IMR-90 (cell line): Measurements from ENCODE around the gene ST6GALNAC3. TPM values are rescaled to one million over a fixed set of nuclear protein-coding genes. Genes with fewer than 3 reads are reported as not detected.

Source experiments
- ATAC-seq: fragments of 200-7000 bp; cut with Tn5 transposase; 2 replicates; pipeline ENCODE4 v1.9.1; 2020; ENCODE audit warnings: low read depth, mild to moderate bottlenecking, moderate library complexity
- BruUV-seq: library from RNA; stranded (reverse); fragments of 400-500 nt; replicated peaks from 2 replicates; lab custom pipeline; 2021; lab: Mats Ljungman, UMichigan
- CTCF ChIA-PET: fragments of 300-600 bp; formaldehyde crosslinking; extraction: SDS; loops from one replicate; lab custom pipeline; 2021; ENCODE audit warnings: antibody characterized with exemption; lab: Yijun Ruan, JAX
- POLR2A ChIA-PET: fragments of 300-600 bp; sonication (Branson Sonifier 250); formaldehyde crosslinking; loops from one replicate; lab custom pipeline; 2022; ENCODE audit warnings: antibody characterized with exemption; ENCODE audit not compliant: unreplicated experiment; lab: Charles Lee
- DNase-seq: peaks from one replicate; pipeline ENCODE4 v3.0.0; 2013
- H2AFZ ChIP-seq: replicated peaks from 2 replicates; pipeline ENCODE3; 2013; ENCODE audit warnings: low read length, mild to moderate bottlenecking; ENCODE audit not compliant: poor library complexity
- H2AK5ac ChIP-seq: 2 replicates; pipeline ENCODE4 v1.6.1; 2013; ENCODE audit warnings: low read depth, low read length, inconsistent platforms
- H2AK9ac ChIP-seq: replicated peaks from 2 replicates; pipeline ENCODE3; 2013; ENCODE audit warnings: mild to moderate bottlenecking, low read depth, low read length, moderate library complexity; ENCODE audit not compliant: poor library complexity
- H2BK120ac ChIP-seq: 2 replicates; pipeline ENCODE4 v1.6.1; 2013; ENCODE audit warnings: low read depth, low read length, inconsistent platforms
- H2BK15ac ChIP-seq: 3 replicates; pipeline ENCODE4 v1.6.1; 2013; ENCODE audit warnings: low read depth, low read length, inconsistent platforms
- H2BK20ac ChIP-seq: 2 replicates; pipeline ENCODE4 v1.6.1; 2013; ENCODE audit warnings: low read depth, mild to moderate bottlenecking, inconsistent platforms, low read length, moderate library complexity
- H2BK5ac ChIP-seq: 2 replicates; pipeline ENCODE4 v1.6.1; 2013; ENCODE audit warnings: mild to moderate bottlenecking, low read depth, low read length, inconsistent platforms; ENCODE audit not compliant: poor library complexity, severe bottlenecking
- H3K14ac ChIP-seq: replicated peaks from 2 replicates; pipeline ENCODE4 v1.6.1; 2013; ENCODE audit warnings: low read depth, low read length, inconsistent platforms
- H3K18ac ChIP-seq: 2 replicates; pipeline ENCODE4 v1.6.1; 2013; ENCODE audit warnings: low read depth, low read length, control low read depth
- H3K23ac ChIP-seq: 2 replicates; pipeline ENCODE4 v1.6.1; 2013; ENCODE audit warnings: low read depth, low read length, inconsistent platforms
- H3K27ac ChIP-seq: 2 replicates; pipeline ENCODE4 v1.5.1; 2013; ENCODE audit warnings: mild to moderate bottlenecking, control low read depth, low read length; ENCODE audit not compliant: insufficient read depth
- H3K27me3 ChIP-seq: 2 replicates; pipeline ENCODE4 v1.6.1; 2013; ENCODE audit warnings: low read length; ENCODE audit not compliant: control insufficient read depth, insufficient read depth
- H3K36me3 ChIP-seq: 2 replicates; pipeline ENCODE4 v1.6.1; 2013; ENCODE audit warnings: low read length, mixed read lengths; ENCODE audit not compliant: control insufficient read depth, insufficient read depth
- H3K4ac ChIP-seq: 2 replicates; pipeline ENCODE4 v1.6.1; 2013; ENCODE audit warnings: low read depth, low read length, inconsistent platforms
- H3K4me1 ChIP-seq: 2 replicates; pipeline ENCODE4 v1.6.1; 2013; ENCODE audit warnings: low read length, mixed read lengths; ENCODE audit not compliant: control insufficient read depth, insufficient read depth
- H3K4me2 ChIP-seq: 2 replicates; pipeline ENCODE4 v1.6.1; 2013; ENCODE audit warnings: low read depth, mild to moderate bottlenecking, control low read depth, low read length, moderate library complexity
- H3K4me3 ChIP-seq: 2 replicates; pipeline ENCODE4 v1.5.1; 2013; ENCODE audit warnings: low read depth, mild to moderate bottlenecking, control low read depth, low read length, moderate library complexity; ENCODE audit not compliant: insufficient read depth
- H3K56ac ChIP-seq: 2 replicates; pipeline ENCODE4 v1.6.1; 2013; ENCODE audit warnings: low read length, inconsistent platforms; ENCODE audit not compliant: insufficient read depth; ENCODE audit errors: extremely low read depth
- H3K79me1 ChIP-seq, 2 experiments: 2 replicates each; pipeline ENCODE4 v1.6.1; 2013; ENCODE audit warnings: low read length in 2 of 2, inconsistent platforms in 1 of 2, low read depth in 1 of 2
- H3K9ac ChIP-seq: 2 replicates; pipeline ENCODE4 v1.6.1; 2013; ENCODE audit warnings: low read depth, low read length, control low read depth
- H3K9me1 ChIP-seq: 2 replicates; pipeline ENCODE4 v1.6.1; 2013; ENCODE audit warnings: low read length, inconsistent platforms; ENCODE audit not compliant: insufficient read depth
- H3K9me3 ChIP-seq: 2 replicates; pipeline ENCODE4 v1.6.1; 2013; ENCODE audit warnings: low read length; ENCODE audit not compliant: control insufficient read depth, insufficient read depth
- H4K20me1 ChIP-seq: 2 replicates; pipeline ENCODE4 v1.6.1; 2013; ENCODE audit warnings: low read length, inconsistent platforms; ENCODE audit not compliant: insufficient read depth
- H4K5ac ChIP-seq: 2 replicates; pipeline ENCODE4 v1.6.1; 2013; ENCODE audit warnings: mild to moderate bottlenecking, low read depth, low read length, control low read depth
- H4K8ac ChIP-seq, 2 experiments: 2 replicates each; pipeline ENCODE4 v1.6.1; 2013; ENCODE audit warnings: low read depth in 2 of 2, low read length in 2 of 2, control low read depth in 1 of 2, inconsistent platforms in 1 of 2
- H4K91ac ChIP-seq: 2 replicates; pipeline ENCODE4 v1.6.1; 2013; ENCODE audit warnings: low read depth, low read length, inconsistent platforms; ENCODE audit not compliant: insufficient read depth
- CEBPB ChIP-seq: IDR thresholded peaks from 2 replicates; pipeline ENCODE4 v1.6.1; 2012; ENCODE audit warnings: low read depth, low read length, improper control_type of control experiment
- CHD1 ChIP-seq: IDR thresholded peaks from 2 replicates; pipeline ENCODE4 v1.6.1; 2012; ENCODE audit warnings: low read depth, low read length, improper control_type of control experiment
- CTCF ChIP-seq: conservative IDR thresholded peaks from 2 replicates; pipeline ENCODE4 v1.5.1; 2012; ENCODE audit warnings: mild to moderate bottlenecking, low read depth, low read length, improper control_type of control experiment
- ELK1 ChIP-seq: fragments of 150-350 bp; IDR thresholded peaks from 2 replicates; pipeline ENCODE4 v1.6.1; 2016; ENCODE audit warnings: low read depth, mild to moderate bottlenecking, low read length, moderate library complexity, borderline replicate concordance
- FOS ChIP-seq: fragments of 150-350 bp; IDR thresholded peaks from 2 replicates; pipeline ENCODE4 v1.6.1; 2016; ENCODE audit warnings: low read depth, low read length
- MAFK ChIP-seq: IDR thresholded peaks from 2 replicates; pipeline ENCODE4 v1.6.1; 2012; ENCODE audit warnings: low read depth, low read length, improper control_type of control experiment
- MAZ ChIP-seq: IDR thresholded peaks from 2 replicates; pipeline ENCODE4 v1.6.1; 2012; ENCODE audit warnings: low read depth, mild to moderate bottlenecking, low read length, improper control_type of control experiment, moderate library complexity, borderline replicate concordance
- NFE2L2 ChIP-seq: fragments of 150-350 bp; IDR thresholded peaks from 2 replicates; pipeline ENCODE4 v1.6.1; 2016; ENCODE audit warnings: low read depth, mild to moderate bottlenecking, low read length
- POLR2A ChIP-seq: IDR thresholded peaks from 2 replicates; pipeline ENCODE4 v1.6.1; 2012; ENCODE audit warnings: mild to moderate bottlenecking, low read depth, low read length
- RFX5 ChIP-seq: IDR thresholded peaks from 2 replicates; pipeline ENCODE4 v1.8.0; 2012; ENCODE audit warnings: low read depth, mild to moderate bottlenecking, low read length, moderate library complexity
- SMC3 ChIP-seq: fragments of 150-350 bp; IDR thresholded peaks from 2 replicates; pipeline ENCODE4 v1.6.1; 2016; ENCODE audit warnings: low read depth, mild to moderate bottlenecking, antibody characterized with exemption, low read length, moderate library complexity
- USF2 ChIP-seq: fragments of 150-350 bp; IDR thresholded peaks from 2 replicates; pipeline ENCODE4 v1.6.1; 2017; ENCODE audit warnings: mild to moderate bottlenecking, antibody characterized with exemption, low read length, low read depth
- WGBS, 2 experiments: methylation state at CpG; one replicate each; pipeline versions ENCODE4 v1.1.5 to v1.1.7; 2013; ENCODE audit warnings: missing lambda C conversion rate in 2 of 2; ENCODE audit not compliant: insufficient read length in 1 of 2; ENCODE audit errors: extremely low coverage in 2 of 2; 5-methylcytosine and 5-hydroxymethylcytosine counted together
- dilution Hi-C: fragments of 300-500 bp; cut with HindIII; formaldehyde crosslinking; loops from one replicate; pipeline ENCODE4 v1.14.3; 2018; ENCODE audit warnings: low sequenced_read_pairs; ENCODE audit not compliant: unreplicated experiment
- in situ Hi-C: fragments of 300-500 bp; cut with MboI; formaldehyde crosslinking; loops from 3 replicates; pipeline ENCODE4 v1.14.3; 2019; ENCODE audit warnings: low sequenced_read_pairs, inconsistent platforms, mixed read lengths
- intact Hi-C: fragments of 100-400 bp; cut with micrococcal nuclease; formaldehyde crosslinking; loops from 2 replicates; pipeline ENCODE4 v1.10.0; 2022
- polyA plus RNA-seq, 3 experiments: library from polyadenylated mRNA; depleted of rRNA; stranded (reverse); fragments of >200 nt; gene quantifications; 2 replicates each; pipeline ENCODE4 v1.2.3, GENCODE V29; 2012; ENCODE audit warnings: low replicate concordance in 1 of 3
- total RNA-seq: library from RNA; depleted of rRNA; stranded (reverse); fragments of >200 nt; gene quantifications from 2 replicates; pipeline ENCODE4 v1.2.3, GENCODE V29; 2012

ST6GALNAC3 gene
- total and polyA plus RNA-seq, 2 of the 4 experiments (the other 2 are of a cell fraction), result 0.65 to 1.3 TPM

GRCh38 chr1:76129731-76130130, 55.2 kb downstream of the ST6GALNAC3 start:
- Histone ChIP-seq H3K4ac (no peak overlapping the region), H3K27me3 (no peaks in the 10 kb centered on the region), H3K27ac (no peak overlapping the region), H4K5ac (no peak overlapping the region), H4K20me1 (no peaks in the 10 kb centered on the region), H3K9me3 (no peaks in the 10 kb centered on the region; the same call in 1 of the 2 replicates), H2AK9ac (no peak overlapping the region), H2BK5ac (no peak overlapping the region), H3K4me2 (no peak overlapping the region), H4K8ac (no peak overlapping the region), H3K9me1 (no peaks in the 10 kb centered on the region; the same call in 1 of the 2 replicates), H3K36me3 (no peaks in the 10 kb centered on the region), H3K4me1 (no peaks in the 10 kb centered on the region), H3K56ac (no peak overlapping the region), H2AK5ac (no peak overlapping the region), H2BK20ac (no peak overlapping the region), H3K9ac (no peak overlapping the region), H3K4me3 (no peak overlapping the region), H3K79me1 (no peaks in the 10 kb centered on the region), H4K91ac (no peak overlapping the region), H3K23ac (no peak overlapping the region), H2BK15ac (no peak overlapping the region), H3K18ac (no peak overlapping the region), H2AFZ (no peak overlapping the region), H3K14ac (no peak overlapping the region), H2BK120ac (no peak overlapping the region)
- TF ChIP-seq MAFK, result no peak
- no peak for TF ChIP-seq CHD1
- TF ChIP-seq FOS, result no peak
- TF ChIP-seq CEBPB, result no peak
- TF ChIP-seq POLR2A, result no peak
- no peak for TF ChIP-seq MAZ
- TF ChIP-seq CTCF, result no peak
- no peak for TF ChIP-seq NFE2L2
- no peak for TF ChIP-seq RFX5
- TF ChIP-seq ELK1, result no peak
- no peak for TF ChIP-seq SMC3
- TF ChIP-seq USF2, result no peak
- no TSS peak for BruUV-seq
- no peak for DNase-seq
- POLR2A ChIA-PET, result no interaction called here
- in situ Hi-C loops (no loop called here), dilution Hi-C loops (no loop called here), intact Hi-C loops (no loop called here)
- CTCF ChIA-PET, result no interaction called here
- 94% methylated on average over 3 of the region's 6 CpGs; no CpG with 5 or more reads in 1 of the 2 experiments for WGBS, 2 experiments
- ATAC-seq, result no peak
